Measurements from ENCODE around the gene ANKRD28. TPM values are rescaled to one million over a fixed set of nuclear protein-coding genes. Genes with fewer than 3 reads are reported as not detected.

The ANKRD28 gene
- total RNA-seq, 1 experiment from 2014 or later: 89.3 TPM

DNA sequence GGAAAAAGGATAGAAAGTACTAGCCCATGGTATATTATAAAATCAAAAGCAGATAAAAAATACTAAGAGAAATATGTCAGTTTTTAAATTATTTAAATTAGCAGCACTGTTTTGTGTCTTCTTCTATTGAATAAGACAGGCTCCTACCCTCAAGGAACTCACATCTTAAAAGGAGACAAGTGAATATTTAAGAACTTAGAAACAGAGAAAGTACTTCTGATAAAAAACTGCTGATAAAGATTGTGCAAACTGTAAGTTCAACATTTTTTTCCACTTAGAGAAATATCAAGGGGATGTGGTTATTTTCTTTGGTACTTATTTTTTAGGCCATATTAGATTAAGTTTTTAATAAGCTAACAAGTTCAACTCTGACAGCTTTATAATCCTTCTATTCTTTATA lies 3.0 kb upstream of the ANKRD28 start:
- TF ChIP-seq, protein P1, sequence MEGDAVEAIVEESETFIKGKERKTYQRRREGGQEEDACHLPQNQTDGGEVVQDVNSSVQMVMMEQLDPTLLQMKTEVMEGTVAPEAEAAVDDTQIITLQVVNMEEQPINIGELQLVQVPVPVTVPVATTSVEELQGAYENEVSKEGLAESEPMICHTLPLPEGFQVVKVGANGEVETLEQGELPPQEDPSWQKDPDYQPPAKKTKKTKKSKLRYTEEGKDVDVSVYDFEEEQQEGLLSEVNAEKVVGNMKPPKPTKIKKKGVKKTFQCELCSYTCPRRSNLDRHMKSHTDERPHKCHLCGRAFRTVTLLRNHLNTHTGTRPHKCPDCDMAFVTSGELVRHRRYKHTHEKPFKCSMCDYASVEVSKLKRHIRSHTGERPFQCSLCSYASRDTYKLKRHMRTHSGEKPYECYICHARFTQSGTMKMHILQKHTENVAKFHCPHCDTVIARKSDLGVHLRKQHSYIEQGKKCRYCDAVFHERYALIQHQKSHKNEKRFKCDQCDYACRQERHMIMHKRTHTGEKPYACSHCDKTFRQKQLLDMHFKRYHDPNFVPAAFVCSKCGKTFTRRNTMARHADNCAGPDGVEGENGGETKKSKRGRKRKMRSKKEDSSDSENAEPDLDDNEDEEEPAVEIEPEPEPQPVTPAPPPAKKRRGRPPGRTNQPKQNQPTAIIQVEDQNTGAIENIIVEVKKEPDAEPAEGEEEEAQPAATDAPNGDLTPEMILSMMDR (IDR thresholded peaks at IDR 0.05): no peak
- TF ChIP-seq TCF7L2 (IDR thresholded peaks at IDR 0.05; ENCODE audit: low read depth, low read length): no peak
- TF ChIP-seq, protein P2, sequence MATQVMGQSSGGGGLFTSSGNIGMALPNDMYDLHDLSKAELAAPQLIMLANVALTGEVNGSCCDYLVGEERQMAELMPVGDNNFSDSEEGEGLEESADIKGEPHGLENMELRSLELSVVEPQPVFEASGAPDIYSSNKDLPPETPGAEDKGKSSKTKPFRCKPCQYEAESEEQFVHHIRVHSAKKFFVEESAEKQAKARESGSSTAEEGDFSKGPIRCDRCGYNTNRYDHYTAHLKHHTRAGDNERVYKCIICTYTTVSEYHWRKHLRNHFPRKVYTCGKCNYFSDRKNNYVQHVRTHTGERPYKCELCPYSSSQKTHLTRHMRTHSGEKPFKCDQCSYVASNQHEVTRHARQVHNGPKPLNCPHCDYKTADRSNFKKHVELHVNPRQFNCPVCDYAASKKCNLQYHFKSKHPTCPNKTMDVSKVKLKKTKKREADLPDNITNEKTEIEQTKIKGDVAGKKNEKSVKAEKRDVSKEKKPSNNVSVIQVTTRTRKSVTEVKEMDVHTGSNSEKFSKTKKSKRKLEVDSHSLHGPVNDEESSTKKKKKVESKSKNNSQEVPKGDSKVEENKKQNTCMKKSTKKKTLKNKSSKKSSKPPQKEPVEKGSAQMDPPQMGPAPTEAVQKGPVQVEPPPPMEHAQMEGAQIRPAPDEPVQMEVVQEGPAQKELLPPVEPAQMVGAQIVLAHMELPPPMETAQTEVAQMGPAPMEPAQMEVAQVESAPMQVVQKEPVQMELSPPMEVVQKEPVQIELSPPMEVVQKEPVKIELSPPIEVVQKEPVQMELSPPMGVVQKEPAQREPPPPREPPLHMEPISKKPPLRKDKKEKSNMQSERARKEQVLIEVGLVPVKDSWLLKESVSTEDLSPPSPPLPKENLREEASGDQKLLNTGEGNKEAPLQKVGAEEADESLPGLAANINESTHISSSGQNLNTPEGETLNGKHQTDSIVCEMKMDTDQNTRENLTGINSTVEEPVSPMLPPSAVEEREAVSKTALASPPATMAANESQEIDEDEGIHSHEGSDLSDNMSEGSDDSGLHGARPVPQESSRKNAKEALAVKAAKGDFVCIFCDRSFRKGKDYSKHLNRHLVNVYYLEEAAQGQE (IDR thresholded peaks at IDR 0.05; ENCODE audit: insufficient read depth in 1 of 2, low read depth in 2 of 2, low read length in 1 of 2): no peak
- no peak for TF ChIP-seq SIN3A (IDR thresholded peaks at IDR 0.05; ENCODE audit: borderline replicate concordance, insufficient read depth, low read depth, low read length)
- no peak for TF ChIP-seq POLR2AphosphoS5 (IDR thresholded peaks at IDR 0.05; ENCODE audit: low read depth, low read length)
- POLR2A ChIA-PET: no interaction called here
- no peaks in the 10 kb centered on the region for H3K27me3 ChIP-seq (ENCODE audit: control insufficient read depth, insufficient read depth, low read length)
- no TSS peak for BruUV-seq (replicated peaks)
- in situ Hi-C loops (cut with HindIII; ENCODE audit: low pct_unique_long_range_greater_than_20kb, low sequenced_read_pairs): no loop called here
- no peaks in the 10 kb centered on the region for H3K36me3 ChIP-seq (ENCODE audit: control insufficient read depth, insufficient read depth, low read length)
- CTCF ChIA-PET: no interaction called here
- DNase-seq (ENCODE audit: low read depth, low spot score): no peak
- intact Hi-C loops (cut with micrococcal nuclease; ENCODE audit: unreplicated experiment): no loop called here
- no peaks in the 10 kb centered on the region for H3K9me3 ChIP-seq (ENCODE audit: control insufficient read depth, insufficient read depth, low read depth, low read length)
- peak overlapping the region; percentile 98 for H3K27ac ChIP-seq (ENCODE audit: low read length)
- no peak for ATAC-seq
- peaks cover 34% of the 10 kb centered on the region for H3K4me1 ChIP-seq (ENCODE audit: control insufficient read depth, insufficient read depth, low read length)
- no peak overlapping the region for H3K4me3 ChIP-seq (ENCODE audit: low read depth in 2 of 2, low read length in 2 of 2)

DNA sequence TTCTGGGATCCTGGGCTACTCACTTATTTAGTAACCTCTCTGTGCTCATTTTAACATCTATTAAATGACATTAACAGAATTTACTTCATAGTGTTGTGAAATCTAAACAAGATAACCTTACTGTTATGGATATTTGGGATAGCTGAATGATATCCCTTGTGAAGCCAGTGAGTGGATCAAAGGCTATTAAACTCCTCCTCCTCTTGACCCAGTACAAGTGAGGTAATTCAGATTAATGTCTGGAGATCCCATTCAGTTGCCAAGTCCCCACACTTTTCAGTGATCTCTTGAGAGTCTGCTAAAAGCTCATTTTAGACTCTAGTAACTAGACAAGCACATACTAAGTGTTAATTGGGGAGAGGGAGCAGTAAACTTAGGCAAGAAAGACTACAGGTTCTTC lies 2.5 kb upstream of the ANKRD28 start:
- Histone ChIP-seq H3K27me3 (ENCODE audit: control insufficient read depth, insufficient read depth, low read length) (no peaks in the 10 kb centered on the region), H3K4me3 (ENCODE audit: low read depth in 2 of 2, low read length in 2 of 2) (no peak overlapping the region), H3K27ac (ENCODE audit: low read length) (peak overlapping the region; percentile 98), H3K4me1 (ENCODE audit: control insufficient read depth, insufficient read depth, low read length) (peaks cover 33% of the 10 kb centered on the region), H3K36me3 (ENCODE audit: control insufficient read depth, insufficient read depth, low read length) (no peaks in the 10 kb centered on the region), H3K9me3 (ENCODE audit: control insufficient read depth, insufficient read depth, low read depth, low read length) (no peaks in the 10 kb centered on the region)
- no peak for DNase-seq (ENCODE audit: low read depth, low spot score)
- in situ Hi-C loops (cut with HindIII; ENCODE audit: low pct_unique_long_range_greater_than_20kb, low sequenced_read_pairs): no loop called here
- ChIA-PET CTCF (no interaction called here), POLR2A (no interaction called here)
- intact Hi-C loops (cut with micrococcal nuclease; ENCODE audit: unreplicated experiment): no loop called here
- ATAC-seq: no peak
- TF ChIP-seq, protein P2 (IDR thresholded peaks at IDR 0.05; ENCODE audit: insufficient read depth in 1 of 2, low read depth in 2 of 2, low read length in 1 of 2): no peak
- TF ChIP-seq POLR2AphosphoS5 (IDR thresholded peaks at IDR 0.05; ENCODE audit: low read depth, low read length) (no peak), SIN3A (IDR thresholded peaks at IDR 0.05; ENCODE audit: borderline replicate concordance, insufficient read depth, low read depth, low read length) (no peak), TCF7L2 (IDR thresholded peaks at IDR 0.05; ENCODE audit: low read depth, low read length) (no peak)
- TF ChIP-seq, protein P1 (IDR thresholded peaks at IDR 0.05): no peak
- no TSS peak for BruUV-seq (replicated peaks)
